HUES48 (cell line): ENCODE data around the gene IPPK.
A peak's percentile ranks its signal among the peaks of the same experiment; 100 is the strongest.

ENCODE experiments used
- H3K27ac ChIP-seq: one replicate; pipeline ENCODE4 v1.7.0; 2013; ENCODE audit warnings: low read depth, low read length, inconsistent platforms
- H3K27me3 ChIP-seq: 2 replicates; pipeline ENCODE4 v1.6.1; 2013; ENCODE audit warnings: mild to moderate bottlenecking, low read length; ENCODE audit not compliant: control insufficient read depth, insufficient read depth
- H3K36me3 ChIP-seq: 2 replicates; pipeline ENCODE4 v1.6.1; 2013; ENCODE audit warnings: low read length; ENCODE audit not compliant: control insufficient read depth, insufficient read depth
- H3K4me1 ChIP-seq: 2 replicates; pipeline ENCODE4 v1.6.1; 2013; ENCODE audit warnings: mild to moderate bottlenecking, low read length; ENCODE audit not compliant: control insufficient read depth, insufficient read depth
- H3K4me3 ChIP-seq: 2 replicates; pipeline ENCODE4 v1.5.1; 2013; ENCODE audit warnings: mild to moderate bottlenecking, low read depth, low read length
- H3K9ac ChIP-seq: 2 replicates; pipeline ENCODE4 v1.6.1; 2013; ENCODE audit warnings: mild to moderate bottlenecking, low read depth, low read length, moderate library complexity
- H3K9me3 ChIP-seq: 2 replicates; pipeline ENCODE4 v1.6.1; 2013; ENCODE audit warnings: low read length; ENCODE audit not compliant: control insufficient read depth, insufficient read depth

IPPK gene

DNA sequence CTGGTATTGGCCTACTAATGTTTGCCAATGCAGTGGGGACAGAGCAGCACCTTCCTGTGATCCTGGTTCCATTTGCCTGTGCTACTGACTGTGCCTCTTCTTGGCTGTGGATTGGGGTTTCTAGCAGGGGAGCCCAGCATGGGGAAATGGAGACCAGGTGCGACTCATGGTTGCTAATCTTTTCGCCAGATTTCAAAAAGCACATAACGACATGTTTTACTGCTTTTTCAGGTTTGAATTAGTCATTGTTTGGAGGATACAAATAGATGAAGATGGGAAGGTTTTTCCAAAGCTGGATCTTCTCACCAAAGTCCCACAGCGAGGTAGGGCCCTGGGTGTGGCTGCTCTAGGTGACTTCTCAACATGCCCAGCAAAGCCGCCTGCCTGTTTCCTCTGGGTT, 57.6 kb downstream of the IPPK start:
- no peaks in the 10 kb centered on the region for H3K9me3 ChIP-seq
- no peak overlapping the region for H3K4me3 ChIP-seq
- no peaks in the 10 kb centered on the region for H3K27me3 ChIP-seq
- no peak overlapping the region for H3K9ac ChIP-seq
- H3K4me1 ChIP-seq = 0 out of 2 replicates have a peak, but pooled peaks cover 4% of the 10 kb centered on the region
- H3K36me3 ChIP-seq = peaks cover 50% of the 10 kb centered on the region
- H3K27ac ChIP-seq = no peak overlapping the region

DNA sequence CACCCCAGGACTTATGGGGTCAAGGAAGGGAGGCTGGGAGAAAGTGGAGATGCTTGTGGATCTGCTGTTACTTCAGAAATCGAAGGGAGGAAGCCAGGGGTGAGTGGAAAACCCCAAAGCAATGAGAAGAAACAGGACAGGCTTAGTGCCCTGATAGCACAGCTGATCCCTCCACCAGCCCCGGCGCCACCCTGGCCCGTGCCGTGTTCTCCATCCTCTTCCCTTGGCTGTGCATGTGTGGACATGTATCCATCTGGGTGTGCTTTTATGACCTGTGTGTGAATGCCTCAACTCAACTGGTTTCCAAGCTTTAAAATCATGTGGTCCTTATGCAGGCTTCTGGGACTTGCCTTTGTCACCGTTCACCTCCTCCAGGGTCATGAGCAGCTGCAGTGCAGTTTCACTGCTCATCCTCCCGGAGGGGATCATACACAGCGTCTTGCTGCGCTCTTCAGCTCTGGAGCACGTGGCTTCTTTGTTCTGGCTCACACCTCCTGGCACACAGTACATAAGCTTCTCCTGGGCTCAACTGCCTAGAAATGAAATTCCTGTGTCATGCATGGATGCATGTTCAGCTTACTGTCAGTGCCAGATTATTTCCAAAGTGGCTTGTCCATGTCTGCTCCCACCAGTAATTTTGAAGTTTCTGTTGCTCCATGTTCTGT, 58.2 kb downstream of the IPPK start:
- Histone ChIP-seq H3K9me3 (no peaks in the 10 kb centered on the region), H3K27me3 (no peaks in the 10 kb centered on the region), H3K4me3 (no peak overlapping the region), H3K36me3 (peaks cover 47% of the 10 kb centered on the region), H3K27ac (no peak overlapping the region), H3K9ac (no peak overlapping the region), H3K4me1 (0 out of 2 replicates have a peak, but pooled peaks cover 4% of the 10 kb centered on the region)

DNA sequence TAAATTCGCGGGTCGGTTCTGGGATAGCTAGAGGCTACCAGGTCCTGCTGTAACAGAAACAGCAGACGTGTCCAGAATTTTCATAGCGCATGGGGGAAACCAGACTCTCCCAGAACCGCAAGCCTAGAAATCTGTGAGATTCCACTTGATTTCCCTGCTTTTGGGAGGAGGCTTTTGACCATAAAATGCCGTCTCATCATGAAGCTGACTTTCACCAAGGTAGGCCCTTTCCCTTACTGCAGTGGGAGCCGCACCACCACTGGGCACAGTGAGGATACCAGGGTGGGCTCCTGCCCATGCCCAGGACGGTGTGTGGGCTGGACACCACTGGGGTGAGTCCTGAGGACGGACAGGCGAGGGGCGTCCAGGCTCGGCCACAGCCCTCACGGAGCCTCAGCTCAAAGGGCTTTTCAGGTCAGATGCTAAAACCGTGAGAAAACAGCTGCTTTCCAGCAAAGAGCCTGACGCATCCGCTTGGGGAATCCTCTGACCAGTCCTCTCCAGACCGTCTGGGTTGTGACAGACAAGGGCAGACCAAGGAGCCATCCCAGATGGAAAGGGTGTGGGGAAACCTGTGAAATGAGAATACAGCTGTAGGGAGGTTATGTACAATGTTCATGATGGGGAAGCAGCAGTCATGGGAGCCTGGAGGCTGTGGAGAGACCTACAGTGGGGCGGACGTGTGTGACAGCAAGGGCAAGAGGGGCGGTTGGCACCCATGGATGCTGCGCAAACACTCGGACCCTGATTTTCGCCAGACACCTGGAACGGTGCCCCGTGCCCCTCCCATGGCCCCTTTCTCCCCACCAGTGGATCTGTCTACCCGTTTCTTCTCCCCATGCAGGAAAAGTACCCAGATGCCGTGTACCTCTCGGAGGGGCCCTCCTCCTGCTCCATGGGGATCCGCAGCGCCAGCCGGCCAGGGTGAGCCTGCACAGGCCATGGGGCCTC, 59.2 kb downstream of the IPPK start:
- H3K27ac ChIP-seq = no peak overlapping the region
- no peaks in the 10 kb centered on the region for H3K9me3 ChIP-seq
- H3K4me1 ChIP-seq = 0 out of 2 replicates have a peak, but pooled peaks cover 4% of the 10 kb centered on the region
- H3K4me3 ChIP-seq = no peak overlapping the region
- peaks cover 40% of the 10 kb centered on the region for H3K36me3 ChIP-seq
- H3K27me3 ChIP-seq = no peaks in the 10 kb centered on the region
- no peak overlapping the region for H3K9ac ChIP-seq

DNA sequence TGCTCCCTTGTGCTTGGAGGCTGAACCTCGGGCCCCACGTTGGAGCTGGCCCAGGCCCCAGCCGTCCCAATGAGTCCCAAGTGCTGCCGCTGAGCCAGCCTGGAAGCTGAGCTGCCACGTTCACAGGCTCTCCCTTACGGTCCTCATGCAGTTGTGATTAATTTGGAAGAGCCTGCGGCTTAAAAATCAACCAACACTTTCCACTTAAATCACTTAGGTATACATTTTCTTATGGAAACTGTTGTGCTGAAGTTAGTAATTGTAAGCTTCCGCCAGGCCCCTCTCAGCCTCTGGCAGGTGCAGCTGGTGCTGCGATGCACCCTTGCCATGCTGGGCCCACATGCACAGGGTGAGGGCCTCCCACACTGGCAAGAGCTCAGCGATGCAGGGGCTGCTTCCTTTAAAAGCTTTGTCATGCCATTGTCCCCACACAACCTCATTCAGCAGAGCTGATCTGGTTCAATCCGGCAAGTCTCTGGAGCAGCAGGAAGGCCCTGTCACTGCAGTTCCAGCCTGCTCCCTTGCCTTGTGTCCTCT, 61.0 kb downstream of the IPPK start:
- Histone ChIP-seq H3K27ac (peak overlapping the region; percentile 32), H3K27me3 (no peaks in the 10 kb centered on the region), H3K9me3 (peaks cover 2% of the 10 kb centered on the region; the same call in 1 of the 2 replicates), H3K4me1 (0 out of 2 replicates have a peak, but pooled peaks cover 4% of the 10 kb centered on the region), H3K4me3 (no peak overlapping the region), H3K9ac (no peak overlapping the region), H3K36me3 (peaks cover 22% of the 10 kb centered on the region)

DNA sequence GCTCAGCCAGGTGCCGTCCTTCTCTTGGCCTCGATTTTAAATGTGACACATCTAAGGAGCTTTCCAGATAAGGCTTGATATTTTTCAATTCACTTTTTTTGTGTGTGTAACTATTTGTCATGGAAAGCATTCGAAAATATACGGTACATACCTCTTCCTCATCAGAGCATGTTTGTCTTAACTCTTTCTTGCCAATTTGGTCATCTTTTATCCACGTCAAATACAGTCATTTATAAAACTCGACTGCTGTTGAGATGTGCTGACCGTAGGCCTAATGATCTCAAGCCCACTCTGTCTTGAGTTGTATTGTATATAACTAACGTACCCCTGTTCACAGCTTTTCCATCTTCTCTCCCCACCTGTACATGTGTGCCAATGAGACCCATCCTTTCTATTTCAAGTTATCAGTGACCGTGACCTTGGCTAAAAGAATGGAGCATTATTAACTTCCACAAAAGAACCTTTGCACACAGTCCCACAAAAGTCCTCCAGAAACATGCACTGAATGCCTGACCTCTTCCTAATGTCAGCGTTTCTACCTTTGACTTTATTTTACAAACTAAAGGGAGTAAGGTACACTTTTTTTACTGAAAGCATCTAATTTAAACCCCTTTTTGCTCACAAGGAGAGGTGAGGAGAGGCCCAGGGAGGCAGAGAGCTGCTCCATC, 61.6 kb downstream of the IPPK start:
- Histone ChIP-seq H3K4me3 (no peak overlapping the region), H3K36me3 (peaks cover 16% of the 10 kb centered on the region), H3K27ac (no peak overlapping the region), H3K27me3 (no peaks in the 10 kb centered on the region), H3K9me3 (peaks cover 4% of the 10 kb centered on the region; the same call in 1 of the 2 replicates), H3K4me1 (0 out of 2 replicates have a peak, but pooled peaks cover 4% of the 10 kb centered on the region), H3K9ac (no peak overlapping the region)

DNA sequence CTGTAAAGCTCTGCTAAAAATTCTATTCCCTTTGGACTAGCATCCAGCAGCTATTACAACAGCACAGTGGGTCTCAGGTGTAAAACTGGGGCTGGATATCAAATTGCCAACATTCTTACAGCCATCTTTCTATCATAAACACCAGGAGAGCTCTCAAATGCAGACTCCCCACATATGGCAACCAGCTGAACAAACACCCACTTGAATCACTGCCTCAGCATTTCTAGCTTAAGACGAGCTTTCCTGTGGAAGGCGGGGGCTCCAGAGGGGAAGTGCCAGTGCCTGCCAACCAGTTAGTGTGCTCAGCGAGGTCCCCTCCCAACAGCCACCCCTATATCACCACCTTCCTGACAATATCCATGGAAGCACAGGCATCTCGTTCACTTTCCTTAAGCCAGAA, 62.2 kb downstream of the IPPK start:
- Histone ChIP-seq H3K27me3 (no peaks in the 10 kb centered on the region), H3K27ac (no peak overlapping the region), H3K4me1 (0 out of 2 replicates have a peak, but pooled peaks cover 4% of the 10 kb centered on the region), H3K36me3 (peaks cover 11% of the 10 kb centered on the region), H3K9me3 (peaks cover 4% of the 10 kb centered on the region; the same call in 1 of the 2 replicates), H3K9ac (no peak overlapping the region), H3K4me3 (no peak overlapping the region)

DNA sequence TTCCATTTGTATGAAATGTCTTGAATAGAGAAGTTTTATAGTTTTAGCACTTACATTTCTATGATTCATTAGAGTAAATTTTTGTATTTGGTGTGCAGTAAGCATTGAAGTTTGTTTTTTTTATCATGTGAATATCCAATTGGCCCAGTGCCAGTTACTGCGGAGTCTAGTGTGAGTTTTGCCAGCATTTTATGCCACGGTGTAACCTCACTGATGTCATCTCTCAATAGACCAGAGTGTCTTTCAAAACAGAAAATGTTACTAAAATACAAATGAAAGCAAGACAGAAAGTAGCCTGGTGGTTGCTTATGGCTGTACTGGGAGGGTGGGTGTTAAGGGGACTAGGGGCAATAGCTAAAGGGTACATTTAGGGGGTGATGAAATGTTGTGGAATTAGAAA, 62.8 kb downstream of the IPPK start:
- Histone ChIP-seq H3K27me3 (no peaks in the 10 kb centered on the region), H3K4me1 (0 out of 2 replicates have a peak, but pooled peaks cover 4% of the 10 kb centered on the region), H3K36me3 (0 out of 2 replicates have a peak, but pooled peaks cover 5% of the 10 kb centered on the region), H3K4me3 (no peak overlapping the region), H3K27ac (no peak overlapping the region), H3K9me3 (peaks cover 4% of the 10 kb centered on the region; the same call in 1 of the 2 replicates), H3K9ac (no peak overlapping the region)

DNA sequence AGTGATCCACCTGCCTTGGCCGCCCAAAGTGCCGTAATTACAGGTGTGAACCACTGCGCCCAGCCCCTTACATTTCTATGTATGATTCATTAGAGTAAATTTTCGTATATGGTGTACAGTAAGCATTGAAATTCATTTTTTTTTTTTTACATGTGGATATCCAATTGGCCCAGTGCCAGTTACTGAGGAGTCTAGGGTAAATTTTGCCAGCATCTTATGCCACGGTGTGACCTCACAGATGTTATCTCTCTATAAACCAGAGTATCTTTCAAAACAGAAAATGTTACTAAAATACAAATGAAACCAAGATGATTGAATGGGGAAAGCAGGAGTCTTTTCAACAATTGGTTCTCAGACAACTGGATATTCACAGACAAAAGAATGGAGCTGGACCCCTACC, 64.7 kb downstream of the IPPK start:
- Histone ChIP-seq H3K4me3 (no peak overlapping the region), H3K27ac (no peak overlapping the region), H3K4me1 (0 out of 2 replicates have a peak, but pooled peaks cover 4% of the 10 kb centered on the region), H3K9ac (no peak overlapping the region), H3K36me3 (no peaks in the 10 kb centered on the region), H3K27me3 (no peaks in the 10 kb centered on the region), H3K9me3 (peaks cover 4% of the 10 kb centered on the region; the same call in 1 of the 2 replicates)

DNA sequence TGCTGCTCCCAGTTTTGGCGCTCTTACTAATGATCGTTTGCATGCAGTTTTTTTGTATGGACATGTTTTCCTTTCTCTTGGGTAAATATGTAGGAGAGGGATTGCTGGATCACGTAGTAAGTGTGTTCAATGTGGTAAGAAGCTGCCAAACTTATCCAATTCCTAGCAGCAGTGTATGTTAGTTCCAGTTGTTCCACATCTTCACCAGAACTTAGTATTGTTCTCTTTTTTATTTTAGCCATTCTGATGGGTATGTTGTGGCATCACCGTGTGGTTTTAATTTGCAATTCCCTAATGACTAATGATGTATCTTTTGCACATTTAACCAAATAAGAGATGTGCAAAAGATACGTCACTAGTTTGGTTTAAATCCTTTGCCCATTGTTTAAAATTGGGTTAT, 65.9 kb downstream of the IPPK start:
- H3K27ac ChIP-seq = no peak overlapping the region
- no peak overlapping the region for H3K4me3 ChIP-seq
- no peaks in the 10 kb centered on the region for H3K36me3 ChIP-seq
- H3K4me1 ChIP-seq = no peaks in the 10 kb centered on the region
- H3K9ac ChIP-seq = no peak overlapping the region
- no peaks in the 10 kb centered on the region for H3K27me3 ChIP-seq
- peaks cover 4% of the 10 kb centered on the region; the same call in 1 of the 2 replicates for H3K9me3 ChIP-seq

DNA sequence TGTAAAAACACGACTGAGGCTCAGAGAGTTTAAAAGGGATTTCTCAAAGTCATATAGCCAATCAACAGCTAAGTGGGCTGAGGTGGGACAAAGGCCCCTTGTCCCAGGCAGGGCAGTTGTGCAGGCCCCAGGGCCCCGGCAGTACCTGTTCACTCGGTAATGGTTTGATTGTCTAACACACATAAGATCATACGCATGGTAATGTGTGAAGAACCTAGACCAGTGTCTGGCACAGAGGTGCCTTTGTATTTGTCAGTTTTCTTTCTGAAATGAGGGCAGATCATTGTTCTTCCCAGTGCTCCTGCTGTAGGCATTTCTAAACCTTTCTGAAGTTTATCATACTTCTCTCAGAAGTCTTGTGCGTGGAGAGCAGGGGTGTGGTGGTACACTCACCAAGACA, 66.8 kb downstream of the IPPK start:
- no peaks in the 10 kb centered on the region for H3K27me3 ChIP-seq
- H3K9ac ChIP-seq = no peak overlapping the region
- no peaks in the 10 kb centered on the region for H3K36me3 ChIP-seq
- H3K4me3 ChIP-seq = no peak overlapping the region
- H3K9me3 ChIP-seq = peaks cover 4% of the 10 kb centered on the region; the same call in 1 of the 2 replicates
- no peaks in the 10 kb centered on the region for H3K4me1 ChIP-seq
- H3K27ac ChIP-seq = no peak overlapping the region
